Activated CD8-positive, alpha-beta T cell treated with anti-CD3 and anti-CD28 coated beads for 36 hours (primary cell): ENCODE measurements around the gene NCF2. TPM values are rescaled to one million over a fixed set of nuclear protein-coding genes. Genes with fewer than 3 reads are reported as not detected.
A peak's percentile ranks its signal among the peaks of the same experiment; 100 is the strongest.

Experiments used
- ATAC-seq: fragments of 200-7000 bp; cut with Tn5 transposase; one replicate; pipeline ENCODE4 v1.10.0; 2021; ENCODE audit warnings: mild to moderate bottlenecking, moderate library complexity
- CTCF ChIA-PET: fragments of 350-600 bp; sonication (Branson Sonifier 250); formaldehyde crosslinking; loops from one replicate; lab custom pipeline; 2021; ENCODE audit warnings: antibody characterized with exemption; lab: Charles Lee
- POLR2A ChIA-PET: fragments of 350-600 bp; sonication (Branson Sonifier 250); formaldehyde crosslinking; loops from one replicate; lab custom pipeline; 2021; ENCODE audit warnings: antibody characterized with exemption; lab: Charles Lee
- DNase-seq: peaks from one replicate; pipeline ENCODE4 v3.0.0-alpha.2; 2020
- H3K27ac Mint-ChIP-seq: one replicate; pipeline ENCODE4 v1.8.0; 2021; ENCODE audit warnings: mild to moderate bottlenecking, mixed read lengths
- H3K27me3 Mint-ChIP-seq: one replicate; pipeline ENCODE4 v1.8.0; 2021; ENCODE audit warnings: mixed read lengths
- H3K36me3 Mint-ChIP-seq: one replicate; pipeline ENCODE4 v1.8.0; 2021; ENCODE audit warnings: low read depth, mixed read lengths
- H3K4me1 Mint-ChIP-seq: one replicate; pipeline ENCODE4 v1.8.0; 2021; ENCODE audit warnings: low read depth, mixed read lengths
- H3K4me3 Mint-ChIP-seq: one replicate; pipeline ENCODE4 v1.8.0; 2021; ENCODE audit warnings: mild to moderate bottlenecking, moderate library complexity, mixed read lengths
- H3K9me3 Mint-ChIP-seq: one replicate; pipeline ENCODE4 v1.8.0; 2021; ENCODE audit warnings: mixed read lengths
- CTCF ChIP-seq: fragments of 200-600 bp; IDR thresholded peaks from one replicate; pipeline ENCODE4 v1.8.0; 2022; ENCODE audit warnings: antibody characterized with exemption, mild to moderate bottlenecking
- intact Hi-C: fragments of 100-400 bp; cut with micrococcal nuclease; formaldehyde crosslinking; loops from one replicate; pipeline ENCODE4 v1.10.0; 2022
- total RNA-seq, 2 experiments: library from RNA; stranded (reverse); gene quantifications; one replicate each; pipeline ENCODE4 v1.2.3, GENCODE V29; 2021

Gene NCF2
- total RNA-seq, 2 experiments from 2014 or later = 4.2 to 4.7 TPM

- ATAC-seq (no peak), DNase-seq (no peak)
- ChIA-PET POLR2A (no interaction called here), CTCF (no interaction called here)
- Mint-ChIP-seq H3K36me3 (no peaks in the 10 kb centered on the region), H3K9me3 (no peaks in the 10 kb centered on the region), H3K4me1 (peaks cover 11% of the 10 kb centered on the region), H3K4me3 (no peak overlapping the region), H3K27me3 (no peaks in the 10 kb centered on the region), H3K27ac (no peak overlapping the region)
- TF ChIP-seq CTCF = no peak
- intact Hi-C loops = no loop called here
Observed at GRCh38 chr1:183612407-183612806, 22.1 kb upstream of the NCF2 start.

- no peak for TF ChIP-seq CTCF
- H3K4me3 Mint-ChIP-seq = no peak overlapping the region
- no peak overlapping the region for H3K27ac Mint-ChIP-seq
- H3K27me3 Mint-ChIP-seq = no peaks in the 10 kb centered on the region
- CTCF ChIA-PET = no interaction called here
- H3K4me1 Mint-ChIP-seq = peaks cover 10% of the 10 kb centered on the region
- no peaks in the 10 kb centered on the region for H3K36me3 Mint-ChIP-seq
- DNase-seq = no peak
- intact Hi-C loops = no loop called here
- H3K9me3 Mint-ChIP-seq = no peaks in the 10 kb centered on the region
- POLR2A ChIA-PET = no interaction called here
- ATAC-seq = no peak
Observed at GRCh38 chr1:183611021-183611420, 20.8 kb upstream of the NCF2 start.

- ChIA-PET CTCF (interaction anchor here (0.8 to 1.3 kb wide), 2 partner anchors 21 to 77 kb away, joined by 3 to 4 read pairs; no protein-coding TSS in a partner anchor), POLR2A (no interaction called here)
- no peak for ATAC-seq
- no peak for TF ChIP-seq CTCF
- Mint-ChIP-seq H3K36me3 (no peaks in the 10 kb centered on the region), H3K27ac (no peak overlapping the region), H3K4me1 (peaks cover 10% of the 10 kb centered on the region), H3K9me3 (no peaks in the 10 kb centered on the region), H3K4me3 (no peak overlapping the region), H3K27me3 (no peaks in the 10 kb centered on the region)
- DNase-seq = no peak
- intact Hi-C loops = no loop called here
Observed at GRCh38 chr1:183609759-183610452, 19.6 kb upstream of the NCF2 start.

GRCh38 chr1:183609313-183609712 is 19.1 kb upstream of the NCF2 start:
- DNase-seq = peak; percentile 30
- CTCF ChIA-PET = interaction anchor here (0.8 to 1.3 kb wide), 2 partner anchors 20 to 77 kb away, joined by 3 to 4 read pairs; no protein-coding TSS in a partner anchor
- intact Hi-C loops = no loop called here
- Mint-ChIP-seq H3K27ac (no peak overlapping the region), H3K36me3 (no peaks in the 10 kb centered on the region), H3K9me3 (no peaks in the 10 kb centered on the region), H3K4me3 (no peak overlapping the region), H3K27me3 (no peaks in the 10 kb centered on the region), H3K4me1 (peaks cover 6% of the 10 kb centered on the region)
- POLR2A ChIA-PET = no interaction called here
- ATAC-seq = peak; percentile 58
- TF ChIP-seq CTCF = no peak

GRCh38 chr1:183607322-183607980 is 17.2 kb upstream of the NCF2 start:
- POLR2A ChIA-PET = no interaction called here
- no peaks in the 10 kb centered on the region for H3K27me3 Mint-ChIP-seq
- H3K36me3 Mint-ChIP-seq = no peaks in the 10 kb centered on the region
- DNase-seq (no peak), ATAC-seq (no peak)
- peaks cover 12% of the 10 kb centered on the region for H3K4me1 Mint-ChIP-seq
- H3K27ac Mint-ChIP-seq = no peak overlapping the region
- TF ChIP-seq CTCF = no peak
- intact Hi-C loops = no loop called here
- H3K9me3 Mint-ChIP-seq = no peaks in the 10 kb centered on the region
- CTCF ChIA-PET = interaction anchor here (0.9 kb wide), 1 partner anchor 28 kb away, joined by 4 read pairs; no protein-coding TSS in a partner anchor
- no peak overlapping the region for H3K4me3 Mint-ChIP-seq
